Central memory CD8-positive, alpha-beta T cell (primary cell): Measurements from ENCODE around the gene PRIMPOL.

ENCODE experiments used
- ATAC-seq: fragments of 150-1000 bp; cut with Tn5 transposase; replicated peaks from 2 replicates; pipeline ENCODE4 v1.10.0; 2022; ENCODE audit warnings: mild to moderate bottlenecking, moderate FRiP score, moderate number of reproducible peaks; ENCODE audit not compliant: poor library complexity, severe bottlenecking; ENCODE audit errors: extremely low read depth
- DNase-seq, 2 donors: peaks; one replicate each; pipeline ENCODE4 v3.0.0; 2021; ENCODE audit warnings: low spot score in 2 of 2
- H3K27ac Mint-ChIP-seq: one replicate; pipeline ENCODE4 v1.8.0; 2022; ENCODE audit warnings: low read depth, mild to moderate bottlenecking, moderate library complexity, mixed read lengths
- H3K27me3 Mint-ChIP-seq: one replicate; pipeline ENCODE4 v1.8.0; 2022; ENCODE audit warnings: mixed read lengths
- H3K36me3 Mint-ChIP-seq: one replicate; pipeline ENCODE4 v1.8.0; 2022; ENCODE audit warnings: mild to moderate bottlenecking, moderate library complexity, mixed read lengths; ENCODE audit not compliant: insufficient read depth
- H3K4me1 Mint-ChIP-seq: one replicate; pipeline ENCODE4 v1.8.0; 2022; ENCODE audit warnings: mixed read lengths
- H3K4me3 Mint-ChIP-seq: one replicate; pipeline ENCODE4 v1.8.0; 2022; ENCODE audit warnings: mild to moderate bottlenecking, moderate library complexity, mixed read lengths
- H3K9me3 Mint-ChIP-seq: one replicate; pipeline ENCODE4 v1.8.0; 2022; ENCODE audit warnings: mixed read lengths

The PRIMPOL gene

GRCh38 chr4:184680698-184681097 is 31.2 kb downstream of the PRIMPOL start:
- no peak overlapping the region for H3K4me3 Mint-ChIP-seq
- H3K9me3 Mint-ChIP-seq = no peaks in the 10 kb centered on the region
- no peaks in the 10 kb centered on the region for H3K27me3 Mint-ChIP-seq
- H3K4me1 Mint-ChIP-seq = peaks cover 6% of the 10 kb centered on the region
- H3K36me3 Mint-ChIP-seq = no peaks in the 10 kb centered on the region
- ATAC-seq (no peak), DNase-seq (no peak)
- no peak overlapping the region for H3K27ac Mint-ChIP-seq

- no peaks in the 10 kb centered on the region for H3K9me3 Mint-ChIP-seq
- no peak for ATAC-seq
- no peaks in the 10 kb centered on the region for H3K27me3 Mint-ChIP-seq
- H3K4me3 Mint-ChIP-seq = no peak overlapping the region
- no peak for DNase-seq
- peaks cover 1% of the 10 kb centered on the region for H3K36me3 Mint-ChIP-seq
- no peak overlapping the region for H3K27ac Mint-ChIP-seq
- peaks cover 6% of the 10 kb centered on the region for H3K4me1 Mint-ChIP-seq
Measured at GRCh38 chr4:184681916-184682315, 32.4 kb downstream of the PRIMPOL start.

GRCh38 chr4:184684491-184685189 is 35.1 kb downstream of the PRIMPOL start:
- peak; percentile 43 for ATAC-seq

DNA sequence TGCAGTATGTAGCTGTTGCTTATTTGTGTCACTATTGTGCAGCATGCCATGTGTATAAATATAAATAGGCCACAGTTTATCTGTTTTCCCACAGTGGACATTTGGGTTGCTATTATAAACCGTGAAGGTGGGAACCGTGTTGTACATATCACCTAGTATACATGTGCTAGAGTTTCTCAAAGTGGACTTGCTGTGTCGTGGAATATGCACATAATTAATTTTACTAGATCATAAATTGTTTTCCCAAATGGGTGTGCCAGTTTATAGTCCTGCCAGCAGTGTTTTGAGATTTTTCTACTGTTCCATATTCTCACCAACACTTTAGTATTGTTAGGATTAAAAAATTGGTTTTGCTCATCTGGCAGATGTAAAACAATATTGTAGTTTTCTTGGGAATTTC is 38.5 kb downstream of the PRIMPOL start:
- no peak for ATAC-seq
- Mint-ChIP-seq H3K4me3 (no peak overlapping the region), H3K4me1 (peaks cover 6% of the 10 kb centered on the region), H3K36me3 (peaks cover 12% of the 10 kb centered on the region), H3K27ac (no peak overlapping the region), H3K27me3 (no peaks in the 10 kb centered on the region), H3K9me3 (no peaks in the 10 kb centered on the region)
- DNase-seq = no peak

More at GRCh38 chr4:184684491-184685189, 35.1 kb downstream of the PRIMPOL start:
- no peak overlapping the region for H3K4me3 Mint-ChIP-seq
- H3K27ac Mint-ChIP-seq = no peak overlapping the region
- H3K4me1 Mint-ChIP-seq = peaks cover 6% of the 10 kb centered on the region
- H3K27me3 Mint-ChIP-seq = no peaks in the 10 kb centered on the region
- H3K9me3 Mint-ChIP-seq = no peaks in the 10 kb centered on the region
- no peak for DNase-seq
- peaks cover 4% of the 10 kb centered on the region for H3K36me3 Mint-ChIP-seq

DNA sequence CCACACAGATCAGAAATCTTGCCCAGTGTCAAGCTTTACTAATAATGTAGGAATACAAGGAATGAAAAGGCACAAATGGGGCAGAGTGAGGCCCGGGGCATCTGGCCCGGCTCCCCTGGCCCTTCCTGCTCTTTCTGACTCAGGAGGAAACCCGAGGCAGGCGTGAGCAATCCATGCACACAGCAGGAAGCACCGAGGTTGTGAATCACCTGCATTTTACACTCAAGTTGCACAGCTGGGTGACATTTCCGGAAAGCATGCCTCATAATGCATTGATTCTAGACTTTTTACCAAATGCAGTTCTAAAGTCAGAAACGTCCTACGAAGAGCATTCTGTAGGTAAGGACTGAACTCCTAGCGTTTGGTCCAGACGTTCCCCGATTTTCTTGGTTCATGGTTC is 38.9 kb downstream of the PRIMPOL start:
- Mint-ChIP-seq H3K4me3 (no peak overlapping the region), H3K27me3 (no peaks in the 10 kb centered on the region), H3K36me3 (peaks cover 14% of the 10 kb centered on the region), H3K9me3 (no peaks in the 10 kb centered on the region), H3K4me1 (peaks cover 6% of the 10 kb centered on the region), H3K27ac (no peak overlapping the region)
- no peak for DNase-seq
- no peak for ATAC-seq

- Mint-ChIP-seq H3K27ac (no peak overlapping the region), H3K36me3 (peaks cover 19% of the 10 kb centered on the region), H3K27me3 (no peaks in the 10 kb centered on the region), H3K4me1 (peaks cover under 1% of the 10 kb centered on the region), H3K9me3 (no peaks in the 10 kb centered on the region), H3K4me3 (no peak overlapping the region)
- no peak for ATAC-seq
- no peak for DNase-seq
Measured at GRCh38 chr4:184689681-184690080, 40.1 kb downstream of the PRIMPOL start.

DNA sequence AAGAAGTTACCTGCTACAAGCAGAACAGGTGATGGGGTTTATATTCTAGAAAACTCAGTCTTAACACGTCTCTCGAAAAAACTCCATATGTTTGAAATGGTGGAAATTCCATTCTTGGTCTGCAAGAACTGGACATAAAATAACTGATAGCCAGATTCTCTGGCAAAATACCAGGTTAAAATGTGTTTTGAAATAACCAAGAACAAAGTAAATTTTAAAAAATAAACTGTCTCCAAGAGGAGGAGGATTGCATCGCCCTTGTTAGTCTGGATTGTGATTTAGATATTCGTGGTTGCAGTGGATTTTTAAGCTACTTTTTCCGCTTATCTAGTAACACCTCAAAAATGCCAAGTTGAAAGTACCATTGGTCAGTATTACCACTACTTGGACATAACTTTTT is 43.5 kb downstream of the PRIMPOL start:
- no peaks in the 10 kb centered on the region for H3K9me3 Mint-ChIP-seq
- peaks cover 22% of the 10 kb centered on the region for H3K36me3 Mint-ChIP-seq
- no peak overlapping the region for H3K4me3 Mint-ChIP-seq
- H3K4me1 Mint-ChIP-seq = no peaks in the 10 kb centered on the region
- peak overlapping the region; percentile 10 for H3K27ac Mint-ChIP-seq
- DNase-seq (no peak), ATAC-seq (no peak)
- no peaks in the 10 kb centered on the region for H3K27me3 Mint-ChIP-seq

GRCh38 chr4:184694412-184694956 is 44.9 kb downstream of the PRIMPOL start:
- no peak overlapping the region for H3K27ac Mint-ChIP-seq
- no peaks in the 10 kb centered on the region for H3K27me3 Mint-ChIP-seq
- ATAC-seq (no peak), DNase-seq (no peak)
- no peaks in the 10 kb centered on the region for H3K9me3 Mint-ChIP-seq
- no peaks in the 10 kb centered on the region for H3K4me1 Mint-ChIP-seq
- H3K36me3 Mint-ChIP-seq = peaks cover 22% of the 10 kb centered on the region
- no peak overlapping the region for H3K4me3 Mint-ChIP-seq

- Mint-ChIP-seq H3K9me3 (no peaks in the 10 kb centered on the region), H3K36me3 (peaks cover 22% of the 10 kb centered on the region), H3K27ac (no peak overlapping the region), H3K4me3 (no peak overlapping the region), H3K4me1 (no peaks in the 10 kb centered on the region), H3K27me3 (no peaks in the 10 kb centered on the region)
- DNase-seq (no peak), ATAC-seq (no peak)
Measured at GRCh38 chr4:184695178-184695896, 45.8 kb downstream of the PRIMPOL start.

DNA sequence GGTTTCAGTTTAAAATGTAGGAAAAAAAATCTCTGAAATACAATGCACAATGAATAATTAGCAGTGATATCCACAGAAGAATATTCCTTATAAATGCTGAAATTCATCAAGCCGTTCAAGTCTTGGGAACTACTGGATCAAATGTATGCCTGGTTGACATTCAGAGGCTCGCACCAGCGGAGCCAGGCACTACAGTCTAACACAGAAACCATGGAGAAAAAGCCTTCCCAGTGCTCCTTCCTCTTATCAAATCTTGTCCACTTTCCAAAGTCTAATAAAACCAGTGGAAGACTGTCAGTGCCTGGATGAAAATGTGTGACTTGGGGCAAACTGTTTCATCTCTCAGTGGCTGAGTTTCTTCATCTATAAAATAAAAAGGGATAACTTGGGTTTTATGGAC is 48.4 kb downstream of the PRIMPOL start:
- DNase-seq = no peak
- no peaks in the 10 kb centered on the region for H3K27me3 Mint-ChIP-seq
- H3K27ac Mint-ChIP-seq = no peak overlapping the region
- H3K9me3 Mint-ChIP-seq = no peaks in the 10 kb centered on the region
- no peaks in the 10 kb centered on the region for H3K4me1 Mint-ChIP-seq
- ATAC-seq = no peak
- peaks cover 15% of the 10 kb centered on the region for H3K36me3 Mint-ChIP-seq
- H3K4me3 Mint-ChIP-seq = no peak overlapping the region

DNA sequence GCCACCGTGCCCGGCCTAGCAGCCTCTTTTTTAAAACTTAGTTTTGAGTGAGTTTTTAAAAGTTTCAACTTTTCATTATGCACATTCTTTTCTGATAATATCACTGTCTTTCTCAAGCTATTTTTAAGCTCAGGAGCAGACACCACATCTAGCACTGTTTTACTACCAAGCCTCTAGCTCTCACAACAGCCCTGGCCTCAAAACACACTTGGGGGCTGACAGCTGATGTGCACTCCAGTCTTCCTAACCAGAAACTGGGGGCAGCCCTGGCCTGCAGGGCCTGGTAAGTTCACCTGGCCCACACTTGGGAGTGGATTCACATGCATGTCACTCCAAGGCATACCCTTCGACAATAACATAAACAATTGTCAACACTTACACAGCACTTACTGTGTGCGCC is 50.4 kb downstream of the PRIMPOL start:
- no peak for DNase-seq
- Mint-ChIP-seq H3K9me3 (no peaks in the 10 kb centered on the region), H3K4me3 (no peak overlapping the region), H3K4me1 (no peaks in the 10 kb centered on the region), H3K27me3 (no peaks in the 10 kb centered on the region), H3K27ac (no peak overlapping the region), H3K36me3 (peaks cover 8% of the 10 kb centered on the region)
- ATAC-seq = no peak

GRCh38 chr4:184702114-184702513 is 52.6 kb downstream of the PRIMPOL start:
- DNase-seq = no peak
- Mint-ChIP-seq H3K27me3 (no peaks in the 10 kb centered on the region), H3K4me3 (no peak overlapping the region), H3K27ac (no peak overlapping the region), H3K4me1 (no peaks in the 10 kb centered on the region), H3K36me3 (peaks cover 1% of the 10 kb centered on the region), H3K9me3 (no peaks in the 10 kb centered on the region)
- no peak for ATAC-seq

GRCh38 chr4:184705692-184706091 is 56.2 kb downstream of the PRIMPOL start:
- H3K4me3 Mint-ChIP-seq = peak overlapping the region; percentile 5
- no peaks in the 10 kb centered on the region for H3K4me1 Mint-ChIP-seq
- H3K27me3 Mint-ChIP-seq = no peaks in the 10 kb centered on the region
- no peak overlapping the region for H3K27ac Mint-ChIP-seq
- peaks cover 1% of the 10 kb centered on the region for H3K36me3 Mint-ChIP-seq
- ATAC-seq (no peak), DNase-seq (no peak)
- H3K9me3 Mint-ChIP-seq = no peaks in the 10 kb centered on the region
